SK-N-SH (cell line): ENCODE measurements around the gene PHPT1.

ENCODE experiments used
- CTCF ChIP-seq: fragments of 200-600 bp; sonication (generic); IDR thresholded peaks from 2 replicates; pipeline ENCODE4 v1.6.1; 2017; ENCODE audit warnings: antibody characterized with exemption, mild to moderate bottlenecking, moderate library complexity
- GABPA ChIP-seq: IDR thresholded peaks from 2 replicates; pipeline ENCODE4 v1.4.0; 2012; ENCODE audit warnings: low read depth, mild to moderate bottlenecking
- JUND ChIP-seq: IDR thresholded peaks from 2 replicates; pipeline ENCODE4 v1.4.0; 2012
- POLR2AphosphoS5 ChIP-seq: IDR thresholded peaks from 2 replicates; pipeline ENCODE4 v1.6.1; 2012; ENCODE audit warnings: low read depth, low read length
- SMC3 ChIP-seq: IDR thresholded peaks from 2 replicates; pipeline ENCODE4 v1.6.1; 2012; ENCODE audit warnings: low read depth, low read length, improper control_type of control experiment
- USF2 ChIP-seq: fragments of 150-350 bp; IDR thresholded peaks from 2 replicates; pipeline ENCODE4 v1.6.1; 2017; ENCODE audit warnings: antibody characterized with exemption, low read length, low read depth, borderline replicate concordance
- TF ChIP-seq, protein P1 (sequence below): IDR thresholded peaks from 2 replicates; pipeline ENCODE4 v1.6.1; 2012; ENCODE audit warnings: mild to moderate bottlenecking, low read depth, low read length, moderate library complexity

- TF ChIP-seq CTCF (no peak), JUND (no peak), SMC3 (no peak), GABPA (no peak), USF2 (no peak), POLR2AphosphoS5 (no peak)
- TF ChIP-seq, protein P1, sequence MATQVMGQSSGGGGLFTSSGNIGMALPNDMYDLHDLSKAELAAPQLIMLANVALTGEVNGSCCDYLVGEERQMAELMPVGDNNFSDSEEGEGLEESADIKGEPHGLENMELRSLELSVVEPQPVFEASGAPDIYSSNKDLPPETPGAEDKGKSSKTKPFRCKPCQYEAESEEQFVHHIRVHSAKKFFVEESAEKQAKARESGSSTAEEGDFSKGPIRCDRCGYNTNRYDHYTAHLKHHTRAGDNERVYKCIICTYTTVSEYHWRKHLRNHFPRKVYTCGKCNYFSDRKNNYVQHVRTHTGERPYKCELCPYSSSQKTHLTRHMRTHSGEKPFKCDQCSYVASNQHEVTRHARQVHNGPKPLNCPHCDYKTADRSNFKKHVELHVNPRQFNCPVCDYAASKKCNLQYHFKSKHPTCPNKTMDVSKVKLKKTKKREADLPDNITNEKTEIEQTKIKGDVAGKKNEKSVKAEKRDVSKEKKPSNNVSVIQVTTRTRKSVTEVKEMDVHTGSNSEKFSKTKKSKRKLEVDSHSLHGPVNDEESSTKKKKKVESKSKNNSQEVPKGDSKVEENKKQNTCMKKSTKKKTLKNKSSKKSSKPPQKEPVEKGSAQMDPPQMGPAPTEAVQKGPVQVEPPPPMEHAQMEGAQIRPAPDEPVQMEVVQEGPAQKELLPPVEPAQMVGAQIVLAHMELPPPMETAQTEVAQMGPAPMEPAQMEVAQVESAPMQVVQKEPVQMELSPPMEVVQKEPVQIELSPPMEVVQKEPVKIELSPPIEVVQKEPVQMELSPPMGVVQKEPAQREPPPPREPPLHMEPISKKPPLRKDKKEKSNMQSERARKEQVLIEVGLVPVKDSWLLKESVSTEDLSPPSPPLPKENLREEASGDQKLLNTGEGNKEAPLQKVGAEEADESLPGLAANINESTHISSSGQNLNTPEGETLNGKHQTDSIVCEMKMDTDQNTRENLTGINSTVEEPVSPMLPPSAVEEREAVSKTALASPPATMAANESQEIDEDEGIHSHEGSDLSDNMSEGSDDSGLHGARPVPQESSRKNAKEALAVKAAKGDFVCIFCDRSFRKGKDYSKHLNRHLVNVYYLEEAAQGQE = no peak
Observed at GRCh38 chr9:136852664-136853595, 3.7 kb downstream of the PHPT1 start.
